ENCODE data around the gene MYDGF. TPM values are rescaled to one million over a fixed set of nuclear protein-coding genes. Genes with fewer than 3 reads are reported as not detected.

Gene MYDGF
- total RNA-seq, 1 donor from 2014 or later = 94.2 TPM

- TF ChIP-seq, protein P1, sequence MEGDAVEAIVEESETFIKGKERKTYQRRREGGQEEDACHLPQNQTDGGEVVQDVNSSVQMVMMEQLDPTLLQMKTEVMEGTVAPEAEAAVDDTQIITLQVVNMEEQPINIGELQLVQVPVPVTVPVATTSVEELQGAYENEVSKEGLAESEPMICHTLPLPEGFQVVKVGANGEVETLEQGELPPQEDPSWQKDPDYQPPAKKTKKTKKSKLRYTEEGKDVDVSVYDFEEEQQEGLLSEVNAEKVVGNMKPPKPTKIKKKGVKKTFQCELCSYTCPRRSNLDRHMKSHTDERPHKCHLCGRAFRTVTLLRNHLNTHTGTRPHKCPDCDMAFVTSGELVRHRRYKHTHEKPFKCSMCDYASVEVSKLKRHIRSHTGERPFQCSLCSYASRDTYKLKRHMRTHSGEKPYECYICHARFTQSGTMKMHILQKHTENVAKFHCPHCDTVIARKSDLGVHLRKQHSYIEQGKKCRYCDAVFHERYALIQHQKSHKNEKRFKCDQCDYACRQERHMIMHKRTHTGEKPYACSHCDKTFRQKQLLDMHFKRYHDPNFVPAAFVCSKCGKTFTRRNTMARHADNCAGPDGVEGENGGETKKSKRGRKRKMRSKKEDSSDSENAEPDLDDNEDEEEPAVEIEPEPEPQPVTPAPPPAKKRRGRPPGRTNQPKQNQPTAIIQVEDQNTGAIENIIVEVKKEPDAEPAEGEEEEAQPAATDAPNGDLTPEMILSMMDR (IDR thresholded peaks at IDR 0.05) = no peak
- H3K4me3 ChIP-seq = no peak overlapping the region
- no peaks in the 10 kb centered on the region for H3K9me3 ChIP-seq
- DNase-seq = no peak
- intact Hi-C loops (cut with DNase I) = no loop called here
- peaks cover 62% of the 10 kb centered on the region for H3K36me3 ChIP-seq
- no peaks in the 10 kb centered on the region for H3K27me3 ChIP-seq
- no peak for ATAC-seq
- peak overlapping the region; percentile 30 for H3K27ac ChIP-seq
- peaks cover 36% of the 10 kb centered on the region for H3K4me1 ChIP-seq
Observed at GRCh38 chr19:4710281-4710600, 40.1 kb upstream of the MYDGF start.

GRCh38 chr19:4709440-4710280, 39.5 kb upstream of the MYDGF start:
- Histone ChIP-seq H3K36me3 (peaks cover 59% of the 10 kb centered on the region), H3K9me3 (no peaks in the 10 kb centered on the region), H3K4me1 (peaks cover 36% of the 10 kb centered on the region), H3K4me3 (no peak overlapping the region), H3K27me3 (no peaks in the 10 kb centered on the region), H3K27ac (peak overlapping the region; percentile 30)
- TF ChIP-seq, protein P1 (IDR thresholded peaks at IDR 0.05) = no peak
- intact Hi-C loops (cut with DNase I) = no loop called here
- ATAC-seq = peak; percentile 1
- DNase-seq = no peak

- Histone ChIP-seq H3K27ac (peak overlapping the region; percentile 42), H3K4me3 (no peak overlapping the region), H3K36me3 (peaks cover 59% of the 10 kb centered on the region), H3K27me3 (no peaks in the 10 kb centered on the region), H3K4me1 (peaks cover 22% of the 10 kb centered on the region), H3K9me3 (no peaks in the 10 kb centered on the region)
- DNase-seq (no peak), ATAC-seq (no peak)
- TF ChIP-seq, protein P1 (IDR thresholded peaks at IDR 0.05) = no peak
- intact Hi-C loops (cut with DNase I) = no loop called here
Observed at GRCh38 chr19:4707956-4708650, 38.0 kb upstream of the MYDGF start.

DNA sequence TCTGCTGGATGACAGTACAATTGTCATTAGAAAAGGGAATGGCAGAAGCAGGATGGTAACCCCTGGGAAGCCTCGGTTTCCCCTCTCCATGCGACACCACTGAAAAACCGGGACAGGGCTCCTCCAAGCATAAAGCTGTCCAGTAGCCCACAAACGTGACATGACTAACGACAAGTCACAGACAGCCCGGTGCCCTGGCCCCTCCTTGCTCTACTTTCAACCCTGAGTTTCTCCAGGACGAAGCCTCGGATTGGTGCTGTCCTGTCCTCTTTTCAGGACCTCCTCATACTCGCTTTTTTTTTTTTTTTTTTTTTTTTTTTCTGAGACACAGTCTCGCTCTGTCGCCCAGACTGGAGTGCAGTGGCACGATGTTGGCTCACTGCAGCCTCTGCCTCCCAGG, 37.2 kb upstream of the MYDGF start:
- Histone ChIP-seq H3K36me3 (peaks cover 59% of the 10 kb centered on the region), H3K27ac (no peak overlapping the region), H3K27me3 (no peaks in the 10 kb centered on the region), H3K4me1 (peaks cover 20% of the 10 kb centered on the region), H3K9me3 (no peaks in the 10 kb centered on the region), H3K4me3 (no peak overlapping the region)
- DNase-seq (no peak), ATAC-seq (no peak)
- TF ChIP-seq, protein P1 (IDR thresholded peaks at IDR 0.05) = no peak
- intact Hi-C loops (cut with DNase I) = no loop called here

- Histone ChIP-seq H3K4me1 (peaks cover 20% of the 10 kb centered on the region), H3K36me3 (peaks cover 62% of the 10 kb centered on the region), H3K27ac (peak overlapping the region; percentile 66), H3K9me3 (no peaks in the 10 kb centered on the region), H3K4me3 (no peak overlapping the region), H3K27me3 (no peaks in the 10 kb centered on the region)
- ATAC-seq = no peak
- intact Hi-C loops (cut with DNase I) = no loop called here
- DNase-seq = no peak
- TF ChIP-seq, protein P1 (IDR thresholded peaks at IDR 0.05) = no peak
Observed at GRCh38 chr19:4705413-4706131, 35.4 kb upstream of the MYDGF start.
